Measurements from ENCODE around the gene SLC2A2. TPM values are rescaled to one million over a fixed set of nuclear protein-coding genes. Genes with fewer than 3 reads are reported as not detected.

The SLC2A2 gene
- polyA plus RNA-seq, 1 donor (not counting 4 experiments of a cell fraction or from before 2014, with no cell fraction given): not detected

GRCh38 chr3:170989100-170989648 lies 37.3 kb downstream of the SLC2A2 start:
- no peaks in the 10 kb centered on the region for H3K9me3 ChIP-seq (ENCODE audit: control insufficient read depth, low read depth, low read length)
- H4K20me1 ChIP-seq (ENCODE audit: control insufficient read depth, extremely low read depth, insufficient read depth, low read length): no peaks in the 10 kb centered on the region
- DNase-seq (ENCODE audit: low read depth, low spot score) (no peak), FAIRE-seq (no peak)
- TF ChIP-seq CTCF (optimal IDR thresholded peaks at IDR 0.05 in 1 of 3, IDR thresholded peaks at IDR 0.05 in 1 of 3, conservative IDR thresholded peaks at IDR 0.05 in 1 of 3; ENCODE audit: extremely low read depth in 1 of 3, insufficient read depth in 2 of 3, low read length in 3 of 3): no peak
- no peak for TF ChIP-seq EZH2 (IDR thresholded peaks at IDR 0.05; ENCODE audit: low read length)
- dilution Hi-C loops (cut with MboI; ENCODE audit: extremely low pct_ligation_motif_present, low sequenced_read_pairs): no loop called here
- H3K36me3 ChIP-seq (ENCODE audit: control insufficient read depth in 2 of 2, extremely low read depth in 1 of 2, insufficient read depth in 2 of 2, low read length in 2 of 2): no peaks in the 10 kb centered on the region
- no peaks in the 10 kb centered on the region for H3K79me2 ChIP-seq (ENCODE audit: control insufficient read depth, insufficient read depth, low read length)
- no peaks in the 10 kb centered on the region for H3K9me1 ChIP-seq (ENCODE audit: control insufficient read depth, extremely low read depth, insufficient read depth, low read length)
- H3K4me1 ChIP-seq (ENCODE audit: control insufficient read depth, extremely low read depth, insufficient read depth, low read length): peaks cover 8% of the 10 kb centered on the region
- no peak overlapping the region for H3K9ac ChIP-seq (ENCODE audit: control insufficient read depth, extremely low read depth, insufficient read depth, low read length)
- H3K27me3 ChIP-seq (ENCODE audit: control insufficient read depth, extremely low read depth, insufficient read depth, low read length): no peaks in the 10 kb centered on the region
- no peak overlapping the region for H2AFZ ChIP-seq (ENCODE audit: control insufficient read depth, low read length)
- H3K27ac ChIP-seq (ENCODE audit: control insufficient read depth, insufficient read depth, low read length): no peak overlapping the region
- H3K4me3 ChIP-seq (ENCODE audit: control insufficient read depth in 2 of 3, extremely low read depth in 1 of 3, insufficient read depth in 2 of 3, low read depth in 1 of 3, low read length in 3 of 3): no peak overlapping the region
- no peak overlapping the region for H3K4me2 ChIP-seq (ENCODE audit: control insufficient read depth, extremely low read depth, insufficient read depth, low read depth, low read length)

GRCh38 chr3:170988378-170988777 lies 38.1 kb downstream of the SLC2A2 start:
- H3K79me2 ChIP-seq (ENCODE audit: control insufficient read depth, insufficient read depth, low read length): no peaks in the 10 kb centered on the region
- no peaks in the 10 kb centered on the region for H3K9me3 ChIP-seq (ENCODE audit: control insufficient read depth, low read depth, low read length)
- H3K4me3 ChIP-seq (ENCODE audit: control insufficient read depth in 2 of 3, extremely low read depth in 1 of 3, insufficient read depth in 2 of 3, low read depth in 1 of 3, low read length in 3 of 3): no peak overlapping the region
- H3K4me2 ChIP-seq (ENCODE audit: control insufficient read depth, extremely low read depth, insufficient read depth, low read depth, low read length): no peak overlapping the region
- FAIRE-seq (no peak), DNase-seq (ENCODE audit: low read depth, low spot score) (no peak)
- H3K27ac ChIP-seq (ENCODE audit: control insufficient read depth, insufficient read depth, low read length): no peak overlapping the region
- H3K4me1 ChIP-seq (ENCODE audit: control insufficient read depth, extremely low read depth, insufficient read depth, low read length): peaks cover 8% of the 10 kb centered on the region
- no peak for TF ChIP-seq CTCF (optimal IDR thresholded peaks at IDR 0.05 in 1 of 3, IDR thresholded peaks at IDR 0.05 in 1 of 3, conservative IDR thresholded peaks at IDR 0.05 in 1 of 3; ENCODE audit: extremely low read depth in 1 of 3, insufficient read depth in 2 of 3, low read length in 3 of 3)
- TF ChIP-seq EZH2 (IDR thresholded peaks at IDR 0.05; ENCODE audit: low read length): no peak
- H4K20me1 ChIP-seq (ENCODE audit: control insufficient read depth, extremely low read depth, insufficient read depth, low read length): no peaks in the 10 kb centered on the region
- H3K36me3 ChIP-seq (ENCODE audit: control insufficient read depth in 2 of 2, extremely low read depth in 1 of 2, insufficient read depth in 2 of 2, low read length in 2 of 2): no peaks in the 10 kb centered on the region
- no peaks in the 10 kb centered on the region for H3K9me1 ChIP-seq (ENCODE audit: control insufficient read depth, extremely low read depth, insufficient read depth, low read length)
- no peak overlapping the region for H2AFZ ChIP-seq (ENCODE audit: control insufficient read depth, low read length)
- H3K27me3 ChIP-seq (ENCODE audit: control insufficient read depth, extremely low read depth, insufficient read depth, low read length): no peaks in the 10 kb centered on the region
- H3K9ac ChIP-seq (ENCODE audit: control insufficient read depth, extremely low read depth, insufficient read depth, low read length): no peak overlapping the region
- dilution Hi-C loops (cut with MboI; ENCODE audit: extremely low pct_ligation_motif_present, low sequenced_read_pairs): no loop called here

Data from keratinocyte (primary cell).